GM20431 (cell line): ENCODE results near the gene MTCH2.
"Not testable (repeated sequence)": the region's sequence is repeated elsewhere in the genome, so short reads cannot be mapped to it uniquely, and the experiment has no call there.

Source experiments
- in situ Hi-C: fragments of 300-500 bp; cut with MseI, MboI; formaldehyde crosslinking; loops from one replicate; pipeline ENCODE4 v1.15.0; 2020; ENCODE audit warnings: low sequenced_read_pairs; ENCODE audit not compliant: unreplicated experiment

MTCH2 gene

GRCh38 chr11:47642099-47642855 is at the start of gene MTCH2:
MTCH2 (minus strand) TSS chr11:47642559; CDS start chr11:47642465, 94 bp downstream.
- in situ Hi-C loops = no loop called here

- in situ Hi-C loops = no loop called here
These were observed 49.6 kb upstream of the MTCH2 start for GRCh38 chr11:47691979-47692378.

GRCh38 chr11:47689480-47689879 is 47.1 kb upstream of the MTCH2 start:
- in situ Hi-C loops = no loop called here

GRCh38 chr11:47688991-47689390 is 46.6 kb upstream of the MTCH2 start:
- in situ Hi-C loops = no loop called here

- in situ Hi-C loops = no loop called here
These were observed 45.8 kb upstream of the MTCH2 start for GRCh38 chr11:47688111-47688510.

- in situ Hi-C loops = not testable (repeated sequence)
These were observed 44.3 kb upstream of the MTCH2 start for GRCh38 chr11:47686704-47687103.

- in situ Hi-C loops = no loop called here
These were observed 43.8 kb upstream of the MTCH2 start for GRCh38 chr11:47686151-47686550.

- in situ Hi-C loops = no loop called here
These were observed 33.5 kb upstream of the MTCH2 start for GRCh38 chr11:47675851-47676250.

GRCh38 chr11:47672283-47672730 is 29.9 kb upstream of the MTCH2 start:
- in situ Hi-C loops = no loop called here

GRCh38 chr11:47669856-47670255 is 27.5 kb upstream of the MTCH2 start:
- in situ Hi-C loops = no loop called here

- in situ Hi-C loops = no loop called here
These were observed 26.3 kb upstream of the MTCH2 start for GRCh38 chr11:47668665-47669064.

GRCh38 chr11:47667555-47667954 is 25.2 kb upstream of the MTCH2 start:
- in situ Hi-C loops = no loop called here

GRCh38 chr11:47667135-47667534 is 24.8 kb upstream of the MTCH2 start:
- in situ Hi-C loops = no loop called here

- in situ Hi-C loops = not testable (repeated sequence)
These were observed 22.6 kb upstream of the MTCH2 start for GRCh38 chr11:47664936-47665335.

- in situ Hi-C loops = no loop called here
These were observed 18.9 kb upstream of the MTCH2 start for GRCh38 chr11:47661245-47661644.

GRCh38 chr11:47659276-47659675 is 16.9 kb upstream of the MTCH2 start:
- in situ Hi-C loops = no loop called here

- in situ Hi-C loops = no loop called here
These were observed 14.0 kb upstream of the MTCH2 start for GRCh38 chr11:47656260-47656885.

GRCh38 chr11:47651818-47652469 is 9.6 kb upstream of the MTCH2 start:
- in situ Hi-C loops = no loop called here

GRCh38 chr11:47649276-47649675 is 6.9 kb upstream of the MTCH2 start:
- in situ Hi-C loops = no loop called here

GRCh38 chr11:47646019-47646418 is 3.7 kb upstream of the MTCH2 start:
- in situ Hi-C loops = no loop called here

- in situ Hi-C loops = no loop called here
These were observed 3.1 kb upstream of the MTCH2 start for GRCh38 chr11:47645500-47645899.
